Kidney glomerular epithelial cell (primary cell): ENCODE results near the gene ARHGEF33.
A peak's percentile ranks its signal among the peaks of the same experiment; 100 is the strongest.
"Not testable (repeated sequence)": the region's sequence is repeated elsewhere in the genome, so short reads cannot be mapped to it uniquely, and the experiment has no call there.

Experiments used
- DNase-seq: peaks from one replicate; lab custom pipeline; 2025; lab: John Stamatoyannopoulos, UW

Gene ARHGEF33

GRCh38 chr2:38911191-38911590 is 21.5 kb downstream of the ARHGEF33 start:
- no peak for DNase-seq

- no peak for DNase-seq
Measured at GRCh38 chr2:38912619-38913018, 22.9 kb downstream of the ARHGEF33 start.

- no peak for DNase-seq
Measured at GRCh38 chr2:38922389-38922788, 32.7 kb downstream of the ARHGEF33 start.

GRCh38 chr2:38922902-38923301 is 33.2 kb downstream of the ARHGEF33 start:
- no peak for DNase-seq

- no peak for DNase-seq
Measured at GRCh38 chr2:38925982-38926381, 36.3 kb downstream of the ARHGEF33 start.

- no peak for DNase-seq
Measured at GRCh38 chr2:38930600-38930999, 40.9 kb downstream of the ARHGEF33 start.

GRCh38 chr2:38932586-38932985 is 42.9 kb downstream of the ARHGEF33 start:
- no peak for DNase-seq

- no peak for DNase-seq
Measured at GRCh38 chr2:38933653-38934052, 44.0 kb downstream of the ARHGEF33 start.

GRCh38 chr2:38934742-38935141 is 45.1 kb downstream of the ARHGEF33 start:
- no peak for DNase-seq

- DNase-seq: peak; percentile 36
Measured at GRCh38 chr2:38935568-38936172, 46.0 kb downstream of the ARHGEF33 start.

- not testable (repeated sequence) for DNase-seq
Measured at GRCh38 chr2:38936516-38936915, 46.8 kb downstream of the ARHGEF33 start.

GRCh38 chr2:38937548-38937947 is 47.9 kb downstream of the ARHGEF33 start:
- no peak for DNase-seq

- no peak for DNase-seq
Measured at GRCh38 chr2:38940746-38941145, 51.1 kb downstream of the ARHGEF33 start.

GRCh38 chr2:38943784-38944183 is 54.1 kb downstream of the ARHGEF33 start:
- no peak for DNase-seq

- DNase-seq: no peak
Measured at GRCh38 chr2:38945372-38945771, 55.7 kb downstream of the ARHGEF33 start.

GRCh38 chr2:38945911-38946310 is 56.2 kb downstream of the ARHGEF33 start:
- no peak for DNase-seq

- DNase-seq: peak; percentile 73
Measured at GRCh38 chr2:38947241-38948239, 57.9 kb downstream of the ARHGEF33 start.

- no peak for DNase-seq
Measured at GRCh38 chr2:38948387-38948882, 58.8 kb downstream of the ARHGEF33 start.

- no peak for DNase-seq
Measured at GRCh38 chr2:38948995-38949394, 59.3 kb downstream of the ARHGEF33 start.

- no peak for DNase-seq
Measured at GRCh38 chr2:38951766-38952165, 62.1 kb downstream of the ARHGEF33 start.

GRCh38 chr2:38957972-38958371 is 68.3 kb downstream of the ARHGEF33 start:
- no peak for DNase-seq

GRCh38 chr2:38959466-38959865 is 69.8 kb downstream of the ARHGEF33 start:
- DNase-seq: no peak
